Endothelial cell of umbilical vein (primary cell): ENCODE measurements around the gene NEDD4. TPM values are rescaled to one million over a fixed set of nuclear protein-coding genes. Genes with fewer than 3 reads are reported as not detected.
"Not testable (repeated sequence)": the region's sequence is repeated elsewhere in the genome, so short reads cannot be mapped to it uniquely, and the experiment has no call there.

Experiments
- BruUV-seq: library from RNA; stranded (reverse); fragments of 400-500 nt; replicated peaks from 2 replicates; lab custom pipeline; 2021; lab: Mats Ljungman, UMichigan
- CTCF ChIA-PET: fragments of 300-600, 350-600 bp; sonication (Branson Sonifier 250); formaldehyde crosslinking; loops from one replicate; lab custom pipeline; 2021; ENCODE audit warnings: antibody characterized with exemption, inconsistent platforms; lab: Charles Lee
- POLR2A ChIA-PET: fragments of 300-600, 350-600 bp; sonication (Branson Sonifier 250); formaldehyde crosslinking; loops from one replicate; lab custom pipeline; 2021; ENCODE audit warnings: antibody characterized with exemption, inconsistent platforms; lab: Charles Lee
- DNase-seq: peaks from one replicate; pipeline ENCODE4 v3.0.0-alpha.2; 2011; ENCODE audit warnings: low read depth, low spot score
- FAIRE-seq: peaks from 2 replicates; lab custom pipeline; 2011; peaks lifted over from hg19 to GRCh38; lab: Jason Lieb, UNC
- H2AFZ ChIP-seq: 2 replicates; pipeline ENCODE4 v1.6.0; 2012; ENCODE audit warnings: low read depth, low read length, control low read depth, inconsistent platforms
- H3K27ac ChIP-seq: 2 replicates; pipeline ENCODE4 v1.5.1; 2011; ENCODE audit warnings: low read depth, mild to moderate bottlenecking, control low read depth, low read length, moderate library complexity; ENCODE audit not compliant: insufficient read depth
- H3K27me3 ChIP-seq, 2 experiments: 2 replicates each; pipeline versions ENCODE4 v1.6.0 to v1.6.1; 2011; ENCODE audit warnings: low read length in 2 of 2, mixed read lengths in 1 of 2; ENCODE audit not compliant: control insufficient read depth in 2 of 2, insufficient read depth in 2 of 2
- H3K36me3 ChIP-seq, 2 experiments: 2 replicates in 1 of 2; 3 replicates in 1 of 2; pipeline ENCODE4 v1.5.1; 2011; ENCODE audit warnings: low read length in 2 of 2, mild to moderate bottlenecking in 1 of 2, moderate library complexity in 1 of 2; ENCODE audit not compliant: control insufficient read depth in 2 of 2, insufficient read depth in 2 of 2; ENCODE audit errors: extremely low read depth in 1 of 2
- H3K4me1 ChIP-seq: 3 replicates; pipeline ENCODE4 v1.5.1; 2011; ENCODE audit warnings: mild to moderate bottlenecking, low read length; ENCODE audit not compliant: control insufficient read depth, insufficient read depth; ENCODE audit errors: extremely low read depth
- H3K4me2 ChIP-seq: 2 replicates; pipeline ENCODE4 v1.6.1; 2011; ENCODE audit warnings: low read length, control low read depth, mixed read lengths; ENCODE audit not compliant: insufficient read depth
- H3K4me3 ChIP-seq, 3 experiments: fragments of 200-600 bp in 1 of 3; sonication (generic), shearing (Covaris generic) in 1 of 3; replicated peaks in 1 of 3; 2 replicates each; pipeline ENCODE4 v1.5.1; 2011 to 2016; ENCODE audit warnings: control low read depth in 3 of 3, low read length in 3 of 3, mild to moderate bottlenecking in 2 of 3, inconsistent platforms in 1 of 3, low read depth in 1 of 3, moderate library complexity in 1 of 3; ENCODE audit not compliant: insufficient read depth in 1 of 3
- H3K79me2 ChIP-seq: 2 replicates; pipeline ENCODE4 v1.6.0; 2012; ENCODE audit warnings: low read length, inconsistent platforms; ENCODE audit not compliant: control insufficient read depth, insufficient read depth
- H3K9ac ChIP-seq: replicated peaks from 2 replicates; pipeline ENCODE3; 2011; ENCODE audit warnings: low read length, control low read depth; ENCODE audit not compliant: insufficient read depth; ENCODE audit errors: extremely low read depth
- H3K9me1 ChIP-seq: replicated peaks from 3 replicates; pipeline ENCODE4 v1.6.0; 2011; ENCODE audit warnings: mild to moderate bottlenecking, low read length; ENCODE audit not compliant: control insufficient read depth, insufficient read depth; ENCODE audit errors: extremely low read depth
- H3K9me3 ChIP-seq: replicated peaks from 2 replicates; pipeline ENCODE4 v1.5.1; 2012; ENCODE audit warnings: low read length, inconsistent platforms; ENCODE audit not compliant: control insufficient read depth, insufficient read depth
- H4K20me1 ChIP-seq: replicated peaks from 2 replicates; pipeline ENCODE3; 2011; ENCODE audit warnings: mild to moderate bottlenecking, low read length; ENCODE audit not compliant: control insufficient read depth, insufficient read depth; ENCODE audit errors: extremely low read depth
- CTCF ChIP-seq, 2 donors: IDR thresholded peaks; 1 replicate in 1 of 2; 2 replicates in 1 of 2; pipeline ENCODE4 v1.5.1; 2011; ENCODE audit warnings: low read length in 2 of 2, mild to moderate bottlenecking in 2 of 2, moderate library complexity in 2 of 2, control low read depth in 1 of 2, inconsistent platforms in 1 of 2, low read depth in 1 of 2; ENCODE audit not compliant: insufficient read depth in 1 of 2; ENCODE audit errors: extremely low read depth in 1 of 2
- EZH2 ChIP-seq: IDR thresholded peaks from 2 replicates; pipeline ENCODE4 v1.6.1; 2012; ENCODE audit warnings: borderline replicate concordance, low read depth, mild to moderate bottlenecking, moderate library complexity, low read length, inconsistent platforms; ENCODE audit not compliant: severe bottlenecking
- FOS ChIP-seq: IDR thresholded peaks from 2 replicates; pipeline ENCODE4 v1.6.1; 2011; ENCODE audit warnings: mild to moderate bottlenecking, low read length, moderate library complexity, borderline replicate concordance; ENCODE audit not compliant: insufficient read depth
- GATA2 ChIP-seq: IDR thresholded peaks from 2 replicates; pipeline ENCODE4 v1.7.0; 2011; ENCODE audit warnings: low read depth, mild to moderate bottlenecking, moderate library complexity, mixed read lengths, low read length; ENCODE audit not compliant: insufficient read length, insufficient read depth
- JUN ChIP-seq: IDR thresholded peaks from 2 replicates; pipeline ENCODE4 v1.6.1; 2011; ENCODE audit warnings: borderline replicate concordance, low read depth; ENCODE audit not compliant: insufficient read length, insufficient read depth
- MAX ChIP-seq: IDR thresholded peaks from 2 replicates; pipeline ENCODE4 v1.6.1; 2011; ENCODE audit not compliant: insufficient read depth, insufficient read length
- MYC ChIP-seq: IDR thresholded peaks from one replicate; pipeline ENCODE4 v1.6.1; 2011; ENCODE audit warnings: mild to moderate bottlenecking, low read depth, low read length
- POLR2A ChIP-seq: IDR thresholded peaks from 2 replicates; pipeline ENCODE4 v1.6.1; 2012; ENCODE audit warnings: low read depth, mild to moderate bottlenecking, control low read depth, low read length
- POLR2AphosphoS5 ChIP-seq: IDR thresholded peaks from 2 replicates; pipeline ENCODE4 v1.6.1; 2012; ENCODE audit warnings: low read depth, mild to moderate bottlenecking, control low read depth, low read length, moderate library complexity; ENCODE audit not compliant: insufficient read depth
- dilution Hi-C: fragments of 300-500 bp; cut with MboI; formaldehyde crosslinking; loops from one replicate; pipeline ENCODE4 v1.15.0; 2019; ENCODE audit warnings: low sequenced_read_pairs; ENCODE audit not compliant: extremely low pct_ligation_motif_present
- intact Hi-C: fragments of 100-400 bp; cut with micrococcal nuclease; formaldehyde crosslinking; loops from one replicate; pipeline ENCODE4 v1.10.0; 2022
- polyA plus RNA-seq, 4 experiments: library from polyadenylated mRNA; depleted of rRNA in 3 of 4; stranded (reverse) in 3 of 4; unstranded in 1 of 4; fragments of >200 nt; gene quantifications; 2 replicates each; pipeline versions ENCODE4 v1.2.1 to v1.2.3, GENCODE V29; 2011 to 2012; ENCODE audit warnings: missing spikeins in 1 of 4
- total RNA-seq: library from RNA; stranded (reverse); gene quantifications from 2 replicates; pipeline ENCODE4 v1.2.3, GENCODE V29; 2021

Gene NEDD4
- total and polyA plus RNA-seq, 2 donors (not counting 3 experiments of a cell fraction or from before 2014, with no cell fraction given): 9.2 to 39.0 TPM

- ChIA-PET CTCF (interaction anchor here (1.1 kb wide), 1 partner anchor 10 kb away, joined by 6 read pairs; no protein-coding TSS in a partner anchor), POLR2A (no interaction called here)
- no peak for FAIRE-seq
- Histone ChIP-seq H2AFZ (no peak overlapping the region), H3K9ac (no peak overlapping the region), H3K4me2 (no peak overlapping the region), H3K9me1 (no peaks in the 10 kb centered on the region), H3K4me1 (no peaks in the 10 kb centered on the region), H3K9me3 (no peaks in the 10 kb centered on the region), H3K27ac (no peak overlapping the region), H3K36me3 (no peaks in the 10 kb centered on the region), H3K27me3 (no peaks in the 10 kb centered on the region), H3K4me3 (no peak overlapping the region), H3K79me2 (no peaks in the 10 kb centered on the region), H4K20me1 (no peaks in the 10 kb centered on the region)
- dilution Hi-C loops: no loop called here
- BruUV-seq: no TSS peak
- TF ChIP-seq GATA2 (no peak), JUN (no peak), MAX (no peak), POLR2A (no peak), CTCF (IDR thresholded peaks at IDR 0.05; ENCODE audit: extremely low read depth in 1 of 2, insufficient read depth in 1 of 2, low read depth in 1 of 2, low read length in 2 of 2) (no peak), POLR2AphosphoS5 (no peak), FOS (no peak), MYC (no peak), EZH2 (no peak)
- intact Hi-C loops: no loop called here
- no peak for DNase-seq
Measured at GRCh38 chr15:56028430-56028829, 35.0 kb upstream of the NEDD4 start.

- H3K79me2 ChIP-seq, H3K4me1 ChIP-seq, H3K9me3 ChIP-seq, H3K4me2 ChIP-seq, CTCF ChIA-PET, H3K27ac ChIP-seq, H3K4me3 ChIP-seq, H4K20me1 ChIP-seq, FAIRE-seq, DNase-seq, H3K9me1 ChIP-seq, intact Hi-C loops, H2AFZ ChIP-seq, dilution Hi-C loops, H3K27me3 ChIP-seq, POLR2A ChIA-PET, H3K36me3 ChIP-seq, BruUV-seq, H3K9ac ChIP-seq: not testable (repeated sequence)
Measured at GRCh38 chr15:56023160-56023559, 29.7 kb upstream of the NEDD4 start.
